ENCODE results near the gene CELF2.

CELF2 gene

GRCh38 chr10:11045995-11046775 is 28.5 kb downstream of the CELF2 start:
- Histone ChIP-seq H3K9ac (ENCODE audit: low read length) (no peak overlapping the region), H4K8ac (ENCODE audit: low read depth, low read length) (no peak overlapping the region), H3K36me3 (ENCODE audit: control insufficient read depth, insufficient read depth, low read length) (no peaks in the 10 kb centered on the region), H3K4me3 (ENCODE audit: low read length) (no peak overlapping the region), H3K4me1 (ENCODE audit: control insufficient read depth, low read depth, low read length) (no peaks in the 10 kb centered on the region), H2AK5ac (ENCODE audit: low read length) (no peak overlapping the region), H3K18ac (ENCODE audit: low read length) (no peak overlapping the region), H3K4me2 (ENCODE audit: low read length) (no peak overlapping the region), H2BK5ac (ENCODE audit: low read length) (no peak overlapping the region), H3K56ac (ENCODE audit: low read length) (no peak overlapping the region), H3K79me1 (ENCODE audit: low read length) (peaks cover 1% of the 10 kb centered on the region), H3K23ac (ENCODE audit: low read length) (no peak overlapping the region), H3K79me2 (ENCODE audit: control insufficient read depth, insufficient read depth, low read length) (no peaks in the 10 kb centered on the region), H3K27me3 (ENCODE audit: insufficient read depth, low read length, poor library complexity) (no peaks in the 10 kb centered on the region), H3K27ac (ENCODE audit: low read depth, low read length) (no peak overlapping the region), H3K4ac (ENCODE audit: low read depth, low read length) (no peak overlapping the region), H2BK15ac (replicated peaks; ENCODE audit: low read depth) (no peak overlapping the region), H2BK120ac (ENCODE audit: low read depth, low read length) (no peak overlapping the region), H4K5ac (ENCODE audit: low read length) (no peak overlapping the region)
- no peak for DNase-seq
- 100% methylated on average over 1 of the region's 23 CpGs for WGBS (ENCODE audit: extremely low coverage, insufficient coverage, low lambda C conversion rate)

DNA sequence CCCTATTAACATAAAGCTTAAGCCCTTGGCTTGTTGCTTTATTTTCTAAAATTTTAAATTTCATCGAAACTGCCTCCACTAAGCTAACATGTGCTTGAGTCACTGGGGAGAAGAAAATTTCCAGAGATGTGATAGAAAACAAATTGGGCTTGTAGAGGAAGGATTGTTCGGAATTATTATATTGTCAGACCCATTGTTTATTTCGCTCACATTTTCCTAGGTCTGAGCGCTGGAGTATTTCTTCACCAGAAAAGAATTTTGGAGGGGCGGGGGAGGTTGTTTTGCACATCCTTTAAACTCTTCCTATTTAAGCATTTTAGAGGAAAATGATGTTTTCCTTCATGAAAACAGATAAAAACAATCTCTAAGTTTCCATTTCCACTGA is 29.1 kb downstream of the CELF2 start:
- DNase-seq, result no peak
- Histone ChIP-seq H3K4me3 (ENCODE audit: low read length) (no peak overlapping the region), H3K18ac (ENCODE audit: low read length) (no peak overlapping the region), H3K4ac (ENCODE audit: low read depth, low read length) (no peak overlapping the region), H3K79me1 (ENCODE audit: low read length) (peaks cover 1% of the 10 kb centered on the region), H2AK5ac (ENCODE audit: low read length) (no peak overlapping the region), H3K27me3 (ENCODE audit: insufficient read depth, low read length, poor library complexity) (no peaks in the 10 kb centered on the region), H3K9ac (ENCODE audit: low read length) (no peak overlapping the region), H3K23ac (ENCODE audit: low read length) (no peak overlapping the region), H3K4me2 (ENCODE audit: low read length) (no peak overlapping the region), H2BK120ac (ENCODE audit: low read depth, low read length) (no peak overlapping the region), H3K56ac (ENCODE audit: low read length) (no peak overlapping the region), H2BK5ac (ENCODE audit: low read length) (no peak overlapping the region), H2BK15ac (replicated peaks; ENCODE audit: low read depth) (no peak overlapping the region), H4K5ac (ENCODE audit: low read length) (no peak overlapping the region), H3K36me3 (ENCODE audit: control insufficient read depth, insufficient read depth, low read length) (no peaks in the 10 kb centered on the region), H3K4me1 (ENCODE audit: control insufficient read depth, low read depth, low read length) (no peaks in the 10 kb centered on the region), H4K8ac (ENCODE audit: low read depth, low read length) (no peak overlapping the region), H3K27ac (ENCODE audit: low read depth, low read length) (no peak overlapping the region), H3K79me2 (ENCODE audit: control insufficient read depth, insufficient read depth, low read length) (no peaks in the 10 kb centered on the region)
- no CpG with 5 or more reads among the region's 5 CpGs for WGBS (ENCODE audit: extremely low coverage, insufficient coverage, low lambda C conversion rate)

- H4K5ac ChIP-seq (ENCODE audit: low read length), result no peak overlapping the region
- no peak overlapping the region for H2BK120ac ChIP-seq (ENCODE audit: low read depth, low read length)
- WGBS (ENCODE audit: extremely low coverage, insufficient coverage, low lambda C conversion rate), result no CpG with 5 or more reads among the region's 1 CpG
- H3K79me2 ChIP-seq (ENCODE audit: control insufficient read depth, insufficient read depth, low read length), result no peaks in the 10 kb centered on the region
- no peaks in the 10 kb centered on the region for H3K4me1 ChIP-seq (ENCODE audit: control insufficient read depth, low read depth, low read length)
- H3K4ac ChIP-seq (ENCODE audit: low read depth, low read length), result no peak overlapping the region
- no peak for DNase-seq
- no peak overlapping the region for H3K56ac ChIP-seq (ENCODE audit: low read length)
- H3K23ac ChIP-seq (ENCODE audit: low read length), result no peak overlapping the region
- H3K36me3 ChIP-seq (ENCODE audit: control insufficient read depth, insufficient read depth, low read length), result no peaks in the 10 kb centered on the region
- no peak overlapping the region for H3K4me2 ChIP-seq (ENCODE audit: low read length)
- no peaks in the 10 kb centered on the region for H3K27me3 ChIP-seq (ENCODE audit: insufficient read depth, low read length, poor library complexity)
- no peak overlapping the region for H3K9ac ChIP-seq (ENCODE audit: low read length)
- H3K27ac ChIP-seq (ENCODE audit: low read depth, low read length), result no peak overlapping the region
- H3K18ac ChIP-seq (ENCODE audit: low read length), result no peak overlapping the region
- peaks cover 1% of the 10 kb centered on the region for H3K79me1 ChIP-seq (ENCODE audit: low read length)
- H2BK15ac ChIP-seq (replicated peaks; ENCODE audit: low read depth), result no peak overlapping the region
- no peak overlapping the region for H2AK5ac ChIP-seq (ENCODE audit: low read length)
- H3K4me3 ChIP-seq (ENCODE audit: low read length), result no peak overlapping the region
- H4K8ac ChIP-seq (ENCODE audit: low read depth, low read length), result no peak overlapping the region
- no peak overlapping the region for H2BK5ac ChIP-seq (ENCODE audit: low read length)
Observed at GRCh38 chr10:11048707-11049278, 31.1 kb downstream of the CELF2 start.

- H3K79me2 ChIP-seq (ENCODE audit: control insufficient read depth, insufficient read depth, low read length), result no peaks in the 10 kb centered on the region
- WGBS (ENCODE audit: extremely low coverage, insufficient coverage, low lambda C conversion rate), result no CpG with 5 or more reads among the region's 5 CpGs
- H3K4me3 ChIP-seq (ENCODE audit: low read length), result no peak overlapping the region
- H3K4ac ChIP-seq (ENCODE audit: low read depth, low read length), result no peak overlapping the region
- no peak overlapping the region for H3K23ac ChIP-seq (ENCODE audit: low read length)
- no peak overlapping the region for H3K9ac ChIP-seq (ENCODE audit: low read length)
- H3K18ac ChIP-seq (ENCODE audit: low read length), result no peak overlapping the region
- H2AK5ac ChIP-seq (ENCODE audit: low read length), result no peak overlapping the region
- H4K5ac ChIP-seq (ENCODE audit: low read length), result no peak overlapping the region
- H2BK15ac ChIP-seq (replicated peaks; ENCODE audit: low read depth), result no peak overlapping the region
- no peak overlapping the region for H2BK5ac ChIP-seq (ENCODE audit: low read length)
- no peak overlapping the region for H3K56ac ChIP-seq (ENCODE audit: low read length)
- no peaks in the 10 kb centered on the region for H3K27me3 ChIP-seq (ENCODE audit: insufficient read depth, low read length, poor library complexity)
- H4K8ac ChIP-seq (ENCODE audit: low read depth, low read length), result no peak overlapping the region
- H3K79me1 ChIP-seq (ENCODE audit: low read length), result peaks cover 1% of the 10 kb centered on the region
- no peak overlapping the region for H3K4me2 ChIP-seq (ENCODE audit: low read length)
- DNase-seq, result no peak
- H3K27ac ChIP-seq (ENCODE audit: low read depth, low read length), result no peak overlapping the region
- no peaks in the 10 kb centered on the region for H3K36me3 ChIP-seq (ENCODE audit: control insufficient read depth, insufficient read depth, low read length)
- H3K4me1 ChIP-seq (ENCODE audit: control insufficient read depth, low read depth, low read length), result no peaks in the 10 kb centered on the region
- no peak overlapping the region for H2BK120ac ChIP-seq (ENCODE audit: low read depth, low read length)
Observed at GRCh38 chr10:11049806-11050205, 32.1 kb downstream of the CELF2 start.

GRCh38 chr10:11050301-11051287 is 32.9 kb downstream of the CELF2 start:
- Histone ChIP-seq H2AK5ac (ENCODE audit: low read length) (no peak overlapping the region), H3K27me3 (ENCODE audit: insufficient read depth, low read length, poor library complexity) (no peaks in the 10 kb centered on the region), H4K5ac (ENCODE audit: low read length) (no peak overlapping the region), H3K18ac (ENCODE audit: low read length) (no peak overlapping the region), H2BK15ac (replicated peaks; ENCODE audit: low read depth) (no peak overlapping the region), H3K23ac (ENCODE audit: low read length) (no peak overlapping the region), H3K4me3 (ENCODE audit: low read length) (no peak overlapping the region), H3K79me1 (ENCODE audit: low read length) (peaks cover 1% of the 10 kb centered on the region), H2BK5ac (ENCODE audit: low read length) (no peak overlapping the region), H2BK120ac (ENCODE audit: low read depth, low read length) (no peak overlapping the region), H3K36me3 (ENCODE audit: control insufficient read depth, insufficient read depth, low read length) (no peaks in the 10 kb centered on the region), H3K56ac (ENCODE audit: low read length) (no peak overlapping the region), H3K4me1 (ENCODE audit: control insufficient read depth, low read depth, low read length) (no peaks in the 10 kb centered on the region), H4K8ac (ENCODE audit: low read depth, low read length) (no peak overlapping the region), H3K79me2 (ENCODE audit: control insufficient read depth, insufficient read depth, low read length) (no peaks in the 10 kb centered on the region), H3K4me2 (ENCODE audit: low read length) (no peak overlapping the region), H3K4ac (ENCODE audit: low read depth, low read length) (no peak overlapping the region), H3K27ac (ENCODE audit: low read depth, low read length) (no peak overlapping the region), H3K9ac (ENCODE audit: low read length) (no peak overlapping the region)
- no peak for DNase-seq
- WGBS (ENCODE audit: extremely low coverage, insufficient coverage, low lambda C conversion rate), result no CpG with 5 or more reads among the region's 10 CpGs
